Right lobe of liver (tissue), 6 donors: ENCODE results near the gene GIN1. TPM values are rescaled to one million over a fixed set of nuclear protein-coding genes. Genes with fewer than 3 reads are reported as not detected.
A peak's percentile ranks its signal among the peaks of the same experiment; 100 is the strongest.

ENCODE experiments used
- ATAC-seq, 4 donors: fragments of 200-7000 bp; cut with Tn5 transposase; one replicate each; pipeline ENCODE4 v1.9.1; 2020; ENCODE audit warnings: mild to moderate bottlenecking in 4 of 4, moderate library complexity in 4 of 4
- DNase-seq, 3 donors: peaks; one replicate each; pipeline ENCODE4 v3.0.0-alpha.2; 2020
- H3K27ac ChIP-seq, 3 donors: fragments of 200-600 bp; one replicate each; pipeline ENCODE4 v1.8.0; 2022
- H3K27me3 ChIP-seq, 2 donors: fragments of 200-600 bp; one replicate each; pipeline ENCODE4 v1.8.0; 2022
- H3K36me3 ChIP-seq, 4 donors: fragments of 200-600 bp; sonication (generic) in 1 of 4; one replicate each; pipeline versions ENCODE4 v1.5.1 to v1.8.0; 2017 to 2022; ENCODE audit warnings: control low read depth in 1 of 4
- H3K4me1 ChIP-seq, 4 donors: fragments of 200-600 bp; sonication (generic) in 1 of 4; one replicate each; pipeline versions ENCODE4 v1.5.1 to v1.8.0; 2017 to 2022; ENCODE audit warnings: control low read depth in 1 of 4
- H3K4me3 ChIP-seq, 3 donors: fragments of 200-600 bp; one replicate each; pipeline ENCODE4 v1.8.0; 2022
- H3K9me3 ChIP-seq, 4 donors: fragments of 200-600 bp; sonication (generic) in 1 of 4; one replicate each; pipeline versions ENCODE4 v1.5.1 to v1.8.0; 2017 to 2022; ENCODE audit warnings: control low read depth in 1 of 4
- POLR2A ChIP-seq: fragments of 450-650 bp; IDR thresholded peaks from one replicate; pipeline ENCODE4 v1.6.1; 2017; ENCODE audit warnings: antibody characterized with exemption, mild to moderate bottlenecking
- whole genome bisulfite sequencing: methylation state at CpG from one replicate; pipeline ENCODE4 v1.1.6; 2018; ENCODE audit warnings: low coverage, low lambda C conversion rate; ENCODE audit not compliant: insufficient coverage; ENCODE audit errors: missing lambda C conversion rate; 5-methylcytosine and 5-hydroxymethylcytosine counted together
- intact Hi-C, 2 donors: fragments of 100-400 bp; cut with DNase I; formaldehyde crosslinking; loops; one replicate each; pipeline versions ENCODE4 v1.11.2 to v1.14.1; 2022
- total RNA-seq, 6 experiments: library from RNA; depleted of rRNA in 2 of 6; stranded (reverse); fragments of >200 nt in 2 of 6; fragmentation: NEBNext Ultra II Directional in 3 of 6; extraction: Animal tissue kit (Norgen Biotek cat#: 25700) in 3 of 6; gene quantifications; one replicate each; pipeline versions ENCODE4 v1.1.0 to v1.2.4, GENCODE V29; 2016 to 2023
- TF ChIP-seq, protein P1 (sequence below), 4 donors: fragments of 200-600 bp in 3 of 4; fragments of 450-650 bp in 1 of 4; IDR thresholded peaks; one replicate each; pipeline versions ENCODE4 v1.5.1 to v1.8.0; 2016 to 2022; ENCODE audit warnings: antibody characterized with exemption in 4 of 4, mild to moderate bottlenecking in 2 of 4
- donor health status: DM: no; HTN: yes; CAD: no.
- donor health status: DM: no; HTN: no; CAD: no.
- donor health status: DM: no; HTN: no; CAD: no.
- donor health status: DM: no; HTN: yes; CAD: no.
- donor health status: DM: no; HTN: yes; CAD: no.

GIN1 gene
- total RNA-seq, 6 experiments from 2014 or later = 3.7 to 5.7 (median 4.6) TPM

GRCh38 chr5:103041071-103041676 is 78.8 kb downstream of the GIN1 start:
- 24% methylated on average over 4 of the region's 4 CpGs for WGBS
- Histone ChIP-seq H3K4me1 (no peaks in the 10 kb centered on the region), H3K27me3 (no peaks in the 10 kb centered on the region), H3K36me3 (no peaks in the 10 kb centered on the region), H3K9me3 (no peaks in the 10 kb centered on the region), H3K4me3 (no peak overlapping the region), H3K27ac (no peak overlapping the region)
- peak; percentile 36 to 63 (median 58) for ATAC-seq
- no peak for DNase-seq
- intact Hi-C loops = no loop called here
- TF ChIP-seq, protein P1, sequence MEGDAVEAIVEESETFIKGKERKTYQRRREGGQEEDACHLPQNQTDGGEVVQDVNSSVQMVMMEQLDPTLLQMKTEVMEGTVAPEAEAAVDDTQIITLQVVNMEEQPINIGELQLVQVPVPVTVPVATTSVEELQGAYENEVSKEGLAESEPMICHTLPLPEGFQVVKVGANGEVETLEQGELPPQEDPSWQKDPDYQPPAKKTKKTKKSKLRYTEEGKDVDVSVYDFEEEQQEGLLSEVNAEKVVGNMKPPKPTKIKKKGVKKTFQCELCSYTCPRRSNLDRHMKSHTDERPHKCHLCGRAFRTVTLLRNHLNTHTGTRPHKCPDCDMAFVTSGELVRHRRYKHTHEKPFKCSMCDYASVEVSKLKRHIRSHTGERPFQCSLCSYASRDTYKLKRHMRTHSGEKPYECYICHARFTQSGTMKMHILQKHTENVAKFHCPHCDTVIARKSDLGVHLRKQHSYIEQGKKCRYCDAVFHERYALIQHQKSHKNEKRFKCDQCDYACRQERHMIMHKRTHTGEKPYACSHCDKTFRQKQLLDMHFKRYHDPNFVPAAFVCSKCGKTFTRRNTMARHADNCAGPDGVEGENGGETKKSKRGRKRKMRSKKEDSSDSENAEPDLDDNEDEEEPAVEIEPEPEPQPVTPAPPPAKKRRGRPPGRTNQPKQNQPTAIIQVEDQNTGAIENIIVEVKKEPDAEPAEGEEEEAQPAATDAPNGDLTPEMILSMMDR (IDR thresholded peaks at IDR 0.05) = peak; percentile 49 to 61 (median 56)
- TF ChIP-seq POLR2A = no peak

GRCh38 chr5:103037673-103038455 is 82.1 kb downstream of the GIN1 start:
- H3K9me3 ChIP-seq = no peaks in the 10 kb centered on the region
- TF ChIP-seq, protein P1 (IDR thresholded peaks at IDR 0.05) = no peak
- no peak for TF ChIP-seq POLR2A
- H3K27me3 ChIP-seq = no peaks in the 10 kb centered on the region
- no peaks in the 10 kb centered on the region for H3K4me1 ChIP-seq
- H3K4me3 ChIP-seq = no peak overlapping the region
- 88% methylated on average over 4 of the region's 4 CpGs for WGBS
- H3K36me3 ChIP-seq = no peaks in the 10 kb centered on the region
- intact Hi-C loops = no loop called here
- no peak overlapping the region for H3K27ac ChIP-seq
- ATAC-seq = no peak
- no peak for DNase-seq

DNA sequence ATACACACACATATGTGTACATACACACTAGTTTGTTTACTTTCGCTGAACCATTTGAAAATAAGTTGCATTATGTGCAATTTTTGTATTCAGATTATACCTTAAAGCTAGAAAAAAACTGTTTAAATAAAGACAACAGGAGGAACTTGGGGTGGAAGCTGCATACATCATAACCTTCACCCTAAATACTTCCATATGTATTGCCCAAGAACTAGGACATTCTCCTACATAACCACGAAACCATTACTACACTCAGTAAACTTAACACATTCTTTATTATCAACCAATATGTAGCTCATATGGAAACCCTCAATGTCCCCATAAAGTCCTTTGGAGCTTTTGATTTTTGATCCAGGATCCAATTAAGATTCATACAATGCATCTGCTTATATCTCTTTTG is 83.3 kb downstream of the GIN1 start:
- Histone ChIP-seq H3K4me3 (no peak overlapping the region), H3K4me1 (no peaks in the 10 kb centered on the region), H3K27me3 (no peaks in the 10 kb centered on the region), H3K36me3 (no peaks in the 10 kb centered on the region), H3K9me3 (no peaks in the 10 kb centered on the region), H3K27ac (no peak overlapping the region)
- ATAC-seq (no peak), DNase-seq (no peak)
- WGBS = 69% methylated on average over 2 of the region's 2 CpGs
- TF ChIP-seq, protein P1 (IDR thresholded peaks at IDR 0.05) = no peak
- TF ChIP-seq POLR2A = no peak
- intact Hi-C loops = no loop called here

Other genes starting within 250 kb of the GIN1 start
- gene PPIP5K2, start 163 bp upstream of the GIN1 start, total RNA-seq = 10 to 100 TPM; 19.4 to 30.6 (median 26.3) TPM
- gene MACIR, start 138.6 kb upstream of the GIN1 start, total RNA-seq = 1 to 10 TPM in 2 of 6 experiments, under 1 TPM in 4; 0.37 to 1.9 (median 0.75) TPM